Transverse colon (tissue), 4 donors: ENCODE measurements around the gene PTPRJ. TPM values are rescaled to one million over a fixed set of nuclear protein-coding genes. Genes with fewer than 3 reads are reported as not detected.

Experiments used
- DNase-seq: peaks from one replicate; pipeline ENCODE4 v3.0.0-alpha.2; 2019
- H3K27ac ChIP-seq, 4 donors: fragments of 200-600 bp; sonication (generic); 2 replicates each; pipeline ENCODE4 v1.5.1; 2016 to 2018; ENCODE audit warnings: inconsistent platforms in 4 of 4
- H3K27me3 ChIP-seq: fragments of 200-600 bp; sonication (generic); 2 replicates; pipeline ENCODE4 v1.5.1; 2017; ENCODE audit warnings: inconsistent platforms
- H3K36me3 ChIP-seq, 4 donors: fragments of 200-600 bp; sonication (generic); 2 replicates each; pipeline ENCODE4 v1.5.1; 2017 to 2019; ENCODE audit warnings: inconsistent platforms in 4 of 4
- H3K4me1 ChIP-seq, 4 donors: fragments of 200-600 bp; sonication (generic); 2 replicates each; pipeline ENCODE4 v1.5.1; 2017 to 2020; ENCODE audit warnings: inconsistent platforms in 4 of 4
- H3K4me3 ChIP-seq, 4 donors: fragments of 200-600 bp; sonication (generic); 1 replicate in 1 of 4; 2 replicates in 3 of 4; pipeline versions ENCODE4 v1.5.1 to v1.6.1; 2017 to 2019; ENCODE audit warnings: inconsistent platforms in 4 of 4
- H3K9me3 ChIP-seq, 2 donors: fragments of 200-600 bp; sonication (generic); 2 replicates each; pipeline ENCODE4 v1.5.1; 2017 to 2019; ENCODE audit warnings: inconsistent platforms in 2 of 2
- CTCF ChIP-seq, 5 experiments: fragments of 200-600 bp in 3 of 5; fragments of 450-650 bp in 2 of 5; sonication (generic) in 3 of 5; IDR thresholded peaks; 1 replicate in 2 of 5; 2 replicates in 3 of 5; pipeline ENCODE4 v1.5.1; 2016 to 2017; ENCODE audit warnings: antibody characterized with exemption in 5 of 5, inconsistent platforms in 3 of 5, mild to moderate bottlenecking in 2 of 5, moderate library complexity in 1 of 5
- EP300 ChIP-seq: sonication (generic); formaldehyde crosslinking; IDR thresholded peaks from one replicate; pipeline ENCODE4 v1.6.1; 2017; ENCODE audit warnings: antibody characterized with exemption, low read depth
- POLR2A ChIP-seq: fragments of 450-650 bp; IDR thresholded peaks from one replicate; pipeline ENCODE4 v1.6.1; 2016; ENCODE audit warnings: antibody characterized with exemption, mild to moderate bottlenecking, moderate library complexity
- POLR2AphosphoS5 ChIP-seq, 3 donors: sonication (generic); formaldehyde crosslinking; IDR thresholded peaks; one replicate each; pipeline ENCODE4 v1.6.1; 2016; ENCODE audit warnings: antibody characterized with exemption in 3 of 3
- WGBS, 2 donors: methylation state at CpG; one replicate each; pipeline ENCODE4 v1.1.5; 2018; ENCODE audit warnings: low coverage in 1 of 2; 5-methylcytosine and 5-hydroxymethylcytosine counted together
- in situ Hi-C, 4 donors: fragments of 200-750 bp; cut with MboI; loops; one replicate each; pipeline versions ENCODE4 v1.15.0 to v1.15.1; 2017; ENCODE audit warnings: low sequenced_read_pairs in 3 of 4, low pct_ligation_motif_present in 1 of 4, low pct_unique_long_range_greater_than_20kb in 1 of 4
- intact Hi-C: fragments of 100-400 bp; cut with DNase I; formaldehyde crosslinking; loops from one replicate; pipeline ENCODE4 v1.15.1; 2023; ENCODE audit warnings: low total_unique reads
- total RNA-seq, 4 donors: library from RNA; depleted of rRNA; stranded (reverse); fragments of >200 nt; gene quantifications; one replicate each; pipeline ENCODE4 v1.1.0, GENCODE V29; 2016

The PTPRJ gene
- total RNA-seq, 4 donors from 2014 or later, result 25.3 to 40.8 (median 31.7) TPM

- intact Hi-C loops, result no loop called here
- no peak for TF ChIP-seq EP300
- TF ChIP-seq CTCF (IDR thresholded peaks at IDR 0.05), result no peak
- no peak for TF ChIP-seq POLR2AphosphoS5 (IDR thresholded peaks at IDR 0.05)
- no peak for TF ChIP-seq POLR2A
- no peaks in the 10 kb centered on the region for H3K36me3 ChIP-seq
- no peaks in the 10 kb centered on the region for H3K27me3 ChIP-seq
- peak overlapping the region in 3 of 4 donors; percentile 23 to 49 (median 46) for H3K27ac ChIP-seq
- no peaks in the 10 kb centered on the region for H3K9me3 ChIP-seq
- H3K4me3 ChIP-seq, result no peak overlapping the region
- DNase-seq, result no peak
- WGBS, 2 donors, result 83 to 91% methylated on average over 2 of the region's 2 CpGs
- peaks cover 7 to 63% (median 17%) of the 10 kb centered on the region in 4 donors for H3K4me1 ChIP-seq
- in situ Hi-C loops, result no loop called here
Measured at GRCh38 chr11:48004456-48004855, 24.1 kb downstream of the PTPRJ start.

- WGBS, 2 donors, result 70 to 76% methylated on average over 4 of the region's 4 CpGs
- Histone ChIP-seq H3K4me3 (no peak overlapping the region), H3K36me3 (no peaks in the 10 kb centered on the region), H3K9me3 (no peaks in the 10 kb centered on the region), H3K27me3 (no peaks in the 10 kb centered on the region), H3K4me1 (peaks cover 7 to 58% (median 16%) of the 10 kb centered on the region in 4 donors), H3K27ac (peak overlapping the region; percentile 23 to 49 (median 42))
- intact Hi-C loops, result no loop called here
- in situ Hi-C loops, result no loop called here
- TF ChIP-seq POLR2A (no peak), CTCF (IDR thresholded peaks at IDR 0.05) (no peak), EP300 (no peak), POLR2AphosphoS5 (IDR thresholded peaks at IDR 0.05) (no peak)
- no peak for DNase-seq
Measured at GRCh38 chr11:48005136-48005535, 24.8 kb downstream of the PTPRJ start.

- H3K36me3 ChIP-seq, result no peaks in the 10 kb centered on the region
- intact Hi-C loops (no loop called here), in situ Hi-C loops (no loop called here)
- no peak for TF ChIP-seq EP300
- no peak for TF ChIP-seq CTCF (IDR thresholded peaks at IDR 0.05)
- TF ChIP-seq POLR2A, result no peak
- TF ChIP-seq POLR2AphosphoS5 (IDR thresholded peaks at IDR 0.05), result no peak
- no peaks in the 10 kb centered on the region for H3K9me3 ChIP-seq
- no peak overlapping the region for H3K4me3 ChIP-seq
- H3K27me3 ChIP-seq, result no peaks in the 10 kb centered on the region
- H3K27ac ChIP-seq, result peak overlapping the region; percentile 22 to 46 (median 30)
- H3K4me1 ChIP-seq, result peaks cover 7 to 51% (median 16%) of the 10 kb centered on the region in 4 donors
- WGBS, 2 donors, result 74% methylated on average over 4 of the region's 4 CpGs; no CpG with 5 or more reads in 1 of the 2 donors
- DNase-seq, result no peak
Measured at GRCh38 chr11:48005831-48006270, 25.5 kb downstream of the PTPRJ start.

GRCh38 chr11:48006301-48006992 lies 26.1 kb downstream of the PTPRJ start:
- 68 to 78% methylated on average over 4 to 5 of the region's 5 CpGs for WGBS, 2 donors
- intact Hi-C loops (no loop called here), in situ Hi-C loops (no loop called here)
- H3K27ac ChIP-seq, result peak overlapping the region; percentile 22 to 46 (median 30)
- peaks cover 7 to 45% (median 15%) of the 10 kb centered on the region in 4 donors for H3K4me1 ChIP-seq
- no peaks in the 10 kb centered on the region for H3K27me3 ChIP-seq
- no peaks in the 10 kb centered on the region for H3K9me3 ChIP-seq
- H3K4me3 ChIP-seq, result no peak overlapping the region
- no peaks in the 10 kb centered on the region for H3K36me3 ChIP-seq
- no peak for TF ChIP-seq POLR2A
- TF ChIP-seq EP300, result no peak
- no peak for TF ChIP-seq CTCF (IDR thresholded peaks at IDR 0.05)
- TF ChIP-seq POLR2AphosphoS5 (IDR thresholded peaks at IDR 0.05), result no peak
- no peak for DNase-seq
